ENCODE measurements around the gene ARHGEF28.

Gene ARHGEF28

GRCh38 chr5:73918791-73919221 lies 292.8 kb downstream of the ARHGEF28 start:
- no peak for TF ChIP-seq CTCF (IDR thresholded peaks at IDR 0.05; ENCODE audit: low read depth, low read length, missing control alignments)
- no peak overlapping the region for H3K4me3 ChIP-seq (ENCODE audit: low read depth, low read length)

DNA sequence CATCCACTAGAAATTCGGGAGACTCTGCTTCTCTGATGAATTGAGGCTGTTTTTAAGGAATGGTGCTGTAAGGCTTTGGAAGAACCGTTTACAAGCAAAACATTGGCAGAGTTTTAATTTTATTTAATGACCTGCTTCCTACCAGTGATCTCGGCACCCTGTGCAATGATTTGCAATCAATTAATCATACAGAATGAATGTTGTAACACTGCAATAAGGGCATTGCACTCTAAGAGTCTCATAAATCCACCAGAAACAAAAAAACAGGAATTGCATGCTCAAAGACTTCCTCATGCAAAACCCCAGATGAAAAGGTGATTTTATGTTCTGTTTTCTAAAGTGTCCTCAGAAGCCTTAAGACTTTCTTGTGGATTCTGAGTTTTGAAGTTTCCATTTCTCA lies 295.7 kb downstream of the ARHGEF28 start:
- no peak overlapping the region for H3K4me3 ChIP-seq (ENCODE audit: low read depth, low read length)
- DNase-seq (ENCODE audit: low read depth) = no peak
- TF ChIP-seq CTCF (IDR thresholded peaks at IDR 0.05; ENCODE audit: low read depth, low read length, missing control alignments) = no peak

More at GRCh38 chr5:73918791-73919221, 292.8 kb downstream of the ARHGEF28 start:
- DNase-seq (ENCODE audit: low read depth) = no peak

DNA sequence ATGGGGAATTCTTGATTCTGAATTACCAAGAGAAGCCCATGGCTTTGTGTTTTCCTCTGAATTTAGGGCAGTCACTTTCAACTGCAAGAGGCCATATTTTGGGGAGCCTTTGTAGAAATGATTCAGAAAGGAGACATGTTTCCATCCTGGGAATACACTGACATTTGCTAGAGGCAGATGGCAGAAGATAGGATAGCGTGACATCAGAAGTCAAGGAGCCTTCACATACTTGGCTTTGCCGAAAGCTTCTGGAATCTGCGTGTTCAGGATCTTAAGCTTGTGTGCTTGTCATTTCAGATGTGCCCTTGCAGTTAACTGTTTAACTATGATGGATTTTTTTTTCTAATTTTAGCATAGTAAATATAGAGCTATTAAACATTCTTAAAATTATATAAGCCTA lies 296.2 kb downstream of the ARHGEF28 start:
- DNase-seq (ENCODE audit: low read depth) = no peak
- no peak for TF ChIP-seq CTCF (IDR thresholded peaks at IDR 0.05; ENCODE audit: low read depth, low read length, missing control alignments)
- no peak overlapping the region for H3K4me3 ChIP-seq (ENCODE audit: low read depth, low read length)

DNA sequence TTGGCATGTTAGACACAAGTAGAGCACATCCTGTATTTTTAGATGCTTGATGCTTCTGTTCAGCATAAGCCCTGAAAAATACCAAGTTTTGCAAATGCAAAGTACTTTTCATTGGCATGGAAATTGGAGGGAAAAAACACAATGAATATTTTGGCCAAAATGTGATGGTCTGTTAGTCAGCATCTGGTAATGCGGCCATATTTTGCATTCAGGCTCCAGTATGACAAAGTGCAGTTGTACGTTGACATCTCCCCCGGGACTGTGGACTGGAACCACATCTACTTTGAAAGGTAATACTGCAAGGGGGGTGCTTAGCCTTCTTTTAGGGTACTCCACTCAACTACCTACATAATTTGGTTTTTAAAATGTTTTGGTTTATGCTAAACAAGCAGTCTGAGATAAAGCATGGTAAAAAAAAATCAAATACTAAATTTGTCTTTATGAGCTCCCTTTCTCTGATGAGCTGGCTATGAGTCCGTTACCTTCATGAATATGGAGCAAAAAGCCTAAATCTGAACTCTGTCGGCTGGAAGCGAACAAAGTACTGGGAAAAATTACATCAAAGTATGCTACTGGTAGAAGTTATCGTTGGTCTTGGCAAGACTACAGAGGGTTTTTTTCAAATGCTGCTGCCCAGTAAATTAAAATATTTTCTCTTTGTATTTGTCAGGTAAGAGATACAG lies 297.0 kb downstream of the ARHGEF28 start:
- H3K4me3 ChIP-seq (ENCODE audit: low read depth, low read length) = no peak overlapping the region
- no peak for TF ChIP-seq CTCF (IDR thresholded peaks at IDR 0.05; ENCODE audit: low read depth, low read length, missing control alignments)
- no peak for DNase-seq (ENCODE audit: low read depth)

- no peak overlapping the region for H3K4me3 ChIP-seq (ENCODE audit: low read depth, low read length)
- no peak for TF ChIP-seq CTCF (IDR thresholded peaks at IDR 0.05; ENCODE audit: low read depth, low read length, missing control alignments)
- no peak for DNase-seq (ENCODE audit: low read depth)
Measured at GRCh38 chr5:73928476-73929070, 302.6 kb downstream of the ARHGEF28 start.

DNA sequence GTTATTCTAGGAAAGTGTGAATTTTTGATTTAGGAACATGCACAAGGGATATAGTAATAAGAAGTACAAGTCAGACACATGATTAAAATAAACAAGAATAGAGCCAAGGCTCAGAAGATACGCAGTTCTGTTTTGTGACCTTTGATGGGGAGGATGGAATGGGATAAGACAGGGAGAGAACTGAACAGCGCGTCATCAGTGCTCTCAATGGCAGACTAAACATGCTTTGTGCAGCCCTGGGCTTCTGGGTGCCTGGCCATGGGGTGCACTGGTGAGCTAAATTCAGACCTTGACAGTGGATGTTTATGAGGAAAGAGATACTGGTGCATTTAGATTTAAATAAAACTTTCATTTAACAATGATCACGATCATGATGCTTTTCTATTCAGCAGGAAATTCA lies 309.7 kb downstream of the ARHGEF28 start:
- no peak for DNase-seq (ENCODE audit: low read depth)

More for the DNA sequence above, 309.7 kb downstream of the ARHGEF28 start:
- no peak overlapping the region for H3K4me3 ChIP-seq (ENCODE audit: low read depth, low read length)
- no peak for TF ChIP-seq CTCF (IDR thresholded peaks at IDR 0.05; ENCODE audit: low read depth, low read length, missing control alignments)

Data from GM12864 (cell line).